ENCODE measurements around the gene MEX3D. TPM values are rescaled to one million over a fixed set of nuclear protein-coding genes. Genes with fewer than 3 reads are reported as not detected.

MEX3D gene
- total and polyA plus RNA-seq, 2 of the 4 experiments (the other 2 are of a cell fraction), result 9.1 to 9.6 TPM

GRCh38 chr19:1511318-1512317 lies 56.5 kb downstream of the MEX3D start:
- ATAC-seq (ENCODE audit: low read depth) (no peak), DNase-seq (no peak)
- H3K18ac ChIP-seq (ENCODE audit: low read depth, low read length), result no peak overlapping the region
- H3K9me3 ChIP-seq (ENCODE audit: control insufficient read depth, insufficient read depth, low read length), result peaks cover 2% of the 10 kb centered on the region; the same call in 1 of the 2 replicates
- H3K9ac ChIP-seq (ENCODE audit: low read depth, low read length), result no peak overlapping the region
- peak overlapping the region; percentile 16 for H2AFZ ChIP-seq (replicated peaks; ENCODE audit: low read length, poor library complexity)
- H3K56ac ChIP-seq (ENCODE audit: extremely low read depth, insufficient read depth, low read length), result no peak overlapping the region
- H4K91ac ChIP-seq (ENCODE audit: insufficient read depth, low read depth, low read length), result no peak overlapping the region
- ChIA-PET POLR2A (ENCODE audit: unreplicated experiment) (no interaction called here), CTCF (no interaction called here)
- no peak overlapping the region for H4K5ac ChIP-seq (ENCODE audit: low read depth, low read length)
- H3K4me2 ChIP-seq (ENCODE audit: low read depth, low read length), result peak overlapping the region; percentile 12
- H3K27me3 ChIP-seq (ENCODE audit: control insufficient read depth, insufficient read depth, low read length), result no peaks in the 10 kb centered on the region
- H4K8ac ChIP-seq (ENCODE audit: low read depth in 2 of 2, low read length in 2 of 2), result no peak overlapping the region
- peak overlapping the region; percentile 1; the same call in 1 of the 2 replicates for H3K4ac ChIP-seq (ENCODE audit: low read depth, low read length)
- no peaks in the 10 kb centered on the region; the same call in 1 of the 2 replicates for H3K9me1 ChIP-seq (ENCODE audit: insufficient read depth, low read length)
- no peak overlapping the region for H3K27ac ChIP-seq (ENCODE audit: insufficient read depth, low read length)
- no peak overlapping the region for H3K23ac ChIP-seq (ENCODE audit: low read depth, low read length)
- no peak overlapping the region for H3K4me3 ChIP-seq (ENCODE audit: insufficient read depth, low read depth, low read length)
- TF ChIP-seq MXI1 (IDR thresholded peaks at IDR 0.05; ENCODE audit: borderline replicate concordance, low read depth, low read length) (no peak), RAD21 (IDR thresholded peaks at IDR 0.05; ENCODE audit: low read length) (no peak), CEBPB (IDR thresholded peaks at IDR 0.05; ENCODE audit: low read depth, low read length) (no peak), RCOR1 (IDR thresholded peaks at IDR 0.05; ENCODE audit: insufficient replicate concordance, low read length) (no peak), MAFK (IDR thresholded peaks at IDR 0.05; ENCODE audit: low read depth, low read length) (no peak), CTCF (conservative IDR thresholded peaks at IDR 0.05; ENCODE audit: low read depth, low read length) (no peak), BHLHE40 (IDR thresholded peaks at IDR 0.05; ENCODE audit: low read depth, low read length) (no peak), FOS (IDR thresholded peaks at IDR 0.05; ENCODE audit: low read depth, low read length) (no peak), NFE2L2 (IDR thresholded peaks at IDR 0.05; ENCODE audit: low read depth, low read length) (no peak), CHD1 (IDR thresholded peaks at IDR 0.05; ENCODE audit: low read depth, low read length) (no peak), POLR2A (IDR thresholded peaks at IDR 0.05; ENCODE audit: low read depth, low read length) (no peak), RFX5 (IDR thresholded peaks at IDR 0.05; ENCODE audit: low read depth, low read length) (no peak)
- TF ChIP-seq, protein P1, sequence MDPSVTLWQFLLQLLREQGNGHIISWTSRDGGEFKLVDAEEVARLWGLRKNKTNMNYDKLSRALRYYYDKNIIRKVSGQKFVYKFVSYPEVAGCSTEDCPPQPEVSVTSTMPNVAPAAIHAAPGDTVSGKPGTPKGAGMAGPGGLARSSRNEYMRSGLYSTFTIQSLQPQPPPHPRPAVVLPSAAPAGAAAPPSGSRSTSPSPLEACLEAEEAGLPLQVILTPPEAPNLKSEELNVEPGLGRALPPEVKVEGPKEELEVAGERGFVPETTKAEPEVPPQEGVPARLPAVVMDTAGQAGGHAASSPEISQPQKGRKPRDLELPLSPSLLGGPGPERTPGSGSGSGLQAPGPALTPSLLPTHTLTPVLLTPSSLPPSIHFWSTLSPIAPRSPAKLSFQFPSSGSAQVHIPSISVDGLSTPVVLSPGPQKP (IDR thresholded peaks at IDR 0.05; ENCODE audit: borderline replicate concordance, low read depth, low read length), result no peak
- TF ChIP-seq, protein P2, sequence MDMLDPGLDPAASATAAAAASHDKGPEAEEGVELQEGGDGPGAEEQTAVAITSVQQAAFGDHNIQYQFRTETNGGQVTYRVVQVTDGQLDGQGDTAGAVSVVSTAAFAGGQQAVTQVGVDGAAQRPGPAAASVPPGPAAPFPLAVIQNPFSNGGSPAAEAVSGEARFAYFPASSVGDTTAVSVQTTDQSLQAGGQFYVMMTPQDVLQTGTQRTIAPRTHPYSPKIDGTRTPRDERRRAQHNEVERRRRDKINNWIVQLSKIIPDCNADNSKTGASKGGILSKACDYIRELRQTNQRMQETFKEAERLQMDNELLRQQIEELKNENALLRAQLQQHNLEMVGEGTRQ (IDR thresholded peaks at IDR 0.05; ENCODE audit: low read depth, low read length), result no peak
- H3K36me3 ChIP-seq (ENCODE audit: control insufficient read depth, insufficient read depth, low read length), result peaks cover 5% of the 10 kb centered on the region; the same call in 1 of the 2 replicates
- H2BK5ac ChIP-seq (ENCODE audit: low read depth, low read length, poor library complexity, severe bottlenecking), result no peak overlapping the region
- H3K79me1 ChIP-seq (ENCODE audit: low read depth in 1 of 2, low read length in 2 of 2), result peaks cover 4 to 15% of the 10 kb centered on the region in 2 experiments; a peak in 1 of 4 replicates
- H3K14ac ChIP-seq (replicated peaks; ENCODE audit: low read depth, low read length), result no peak overlapping the region
- dilution Hi-C loops (cut with HindIII; ENCODE audit: low sequenced_read_pairs, unreplicated experiment), result no loop called here
- peaks cover 6% of the 10 kb centered on the region; the same call in 1 of the 2 replicates for H4K20me1 ChIP-seq (ENCODE audit: insufficient read depth, low read length)
- in situ Hi-C loops (cut with MboI; ENCODE audit: low sequenced_read_pairs), result no loop called here
- H2AK5ac ChIP-seq (ENCODE audit: low read depth, low read length), result peak overlapping the region; percentile 54; the same call in 1 of the 2 replicates
- 60% methylated on average over 1 of the region's 22 CpGs; no CpG with 5 or more reads in 1 of the 2 experiments for WGBS, 2 experiments (ENCODE audit: extremely low coverage in 2 of 2, insufficient read length in 1 of 2)
- peaks cover 6% of the 10 kb centered on the region for H3K4me1 ChIP-seq (ENCODE audit: control insufficient read depth, insufficient read depth, low read length)
- H2BK20ac ChIP-seq (ENCODE audit: low read depth, low read length), result no peak overlapping the region
- H2BK120ac ChIP-seq (ENCODE audit: low read depth, low read length), result no peak overlapping the region
- H2BK15ac ChIP-seq (ENCODE audit: low read depth, low read length), result no peak overlapping the region
- intact Hi-C loops (cut with micrococcal nuclease), result no loop called here
- no TSS peak for BruUV-seq (replicated peaks)
- H2AK9ac ChIP-seq (replicated peaks; ENCODE audit: low read depth, low read length, poor library complexity), result peak overlapping the region; percentile 65

All from IMR-90 (cell line).